Osteocyte (in vitro differentiated cells): ENCODE results near the gene RNGTT. TPM values are rescaled to one million over a fixed set of nuclear protein-coding genes. Genes with fewer than 3 reads are reported as not detected.

Source experiments
- DNase-seq: peaks from one replicate; pipeline ENCODE4 v3.0.0; 2021; ENCODE audit warnings: mixed read lengths; ENCODE audit not compliant: unreplicated experiment; ENCODE audit errors: extremely low spot score
- H3K27ac Mint-ChIP-seq: one replicate; pipeline ENCODE4 v1.8.0; 2021; ENCODE audit warnings: mild to moderate bottlenecking, mixed read lengths; ENCODE audit not compliant: unreplicated experiment
- H3K27me3 Mint-ChIP-seq: one replicate; pipeline ENCODE4 v1.8.0; 2021; ENCODE audit warnings: mixed read lengths; ENCODE audit not compliant: unreplicated experiment
- H3K36me3 Mint-ChIP-seq: one replicate; pipeline ENCODE4 v1.8.0; 2021; ENCODE audit warnings: mixed read lengths; ENCODE audit not compliant: unreplicated experiment
- H3K4me1 Mint-ChIP-seq: one replicate; pipeline ENCODE4 v1.8.0; 2021; ENCODE audit warnings: mixed read lengths; ENCODE audit not compliant: unreplicated experiment
- H3K4me3 Mint-ChIP-seq: one replicate; pipeline ENCODE4 v1.8.0; 2021; ENCODE audit warnings: mild to moderate bottlenecking, moderate library complexity, mixed read lengths; ENCODE audit not compliant: unreplicated experiment
- H3K9me3 Mint-ChIP-seq: one replicate; pipeline ENCODE4 v1.8.0; 2021; ENCODE audit warnings: mixed read lengths; ENCODE audit not compliant: unreplicated experiment
- total RNA-seq: library from RNA; stranded (reverse); gene quantifications from 2 replicates; pipeline ENCODE4 v1.2.1, GENCODE V29; 2021
- TF ChIP-seq, protein P1 (sequence below): fragments of 200-600 bp; sonication (generic); IDR thresholded peaks from 2 replicates; pipeline ENCODE4 v1.5.0; 2021; ENCODE audit warnings: antibody characterized with exemption, mild to moderate bottlenecking, moderate library complexity

The RNGTT gene
- total RNA-seq, 1 donor from 2014 or later: 12.7 TPM

DNA sequence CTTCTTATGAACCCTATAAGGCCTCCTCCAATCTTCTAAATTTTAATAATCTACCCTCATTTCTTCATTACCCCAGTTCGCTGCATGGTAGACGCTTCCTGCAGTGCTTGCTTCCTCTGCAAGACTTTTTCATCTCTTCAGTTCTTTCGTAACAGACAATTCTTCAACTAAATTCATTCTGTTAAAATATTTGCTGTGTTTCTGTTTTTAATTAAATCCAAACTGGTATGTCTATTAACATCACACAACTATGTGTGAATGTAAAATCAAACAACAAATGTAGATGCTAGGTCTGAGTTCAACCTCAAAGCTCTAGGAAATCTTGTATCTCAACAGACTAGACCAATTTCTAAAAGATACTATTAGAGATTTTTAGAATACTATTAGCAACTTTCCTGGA, 199.3 kb downstream of the RNGTT start:
- Mint-ChIP-seq H3K36me3 (peaks cover 9% of the 10 kb centered on the region), H3K9me3 (peaks cover 4% of the 10 kb centered on the region), H3K27me3 (no peaks in the 10 kb centered on the region), H3K4me3 (no peak overlapping the region), H3K4me1 (peaks cover 16% of the 10 kb centered on the region), H3K27ac (no peak overlapping the region)
- DNase-seq: no peak
- TF ChIP-seq, protein P1, sequence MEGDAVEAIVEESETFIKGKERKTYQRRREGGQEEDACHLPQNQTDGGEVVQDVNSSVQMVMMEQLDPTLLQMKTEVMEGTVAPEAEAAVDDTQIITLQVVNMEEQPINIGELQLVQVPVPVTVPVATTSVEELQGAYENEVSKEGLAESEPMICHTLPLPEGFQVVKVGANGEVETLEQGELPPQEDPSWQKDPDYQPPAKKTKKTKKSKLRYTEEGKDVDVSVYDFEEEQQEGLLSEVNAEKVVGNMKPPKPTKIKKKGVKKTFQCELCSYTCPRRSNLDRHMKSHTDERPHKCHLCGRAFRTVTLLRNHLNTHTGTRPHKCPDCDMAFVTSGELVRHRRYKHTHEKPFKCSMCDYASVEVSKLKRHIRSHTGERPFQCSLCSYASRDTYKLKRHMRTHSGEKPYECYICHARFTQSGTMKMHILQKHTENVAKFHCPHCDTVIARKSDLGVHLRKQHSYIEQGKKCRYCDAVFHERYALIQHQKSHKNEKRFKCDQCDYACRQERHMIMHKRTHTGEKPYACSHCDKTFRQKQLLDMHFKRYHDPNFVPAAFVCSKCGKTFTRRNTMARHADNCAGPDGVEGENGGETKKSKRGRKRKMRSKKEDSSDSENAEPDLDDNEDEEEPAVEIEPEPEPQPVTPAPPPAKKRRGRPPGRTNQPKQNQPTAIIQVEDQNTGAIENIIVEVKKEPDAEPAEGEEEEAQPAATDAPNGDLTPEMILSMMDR: no peak

DNA sequence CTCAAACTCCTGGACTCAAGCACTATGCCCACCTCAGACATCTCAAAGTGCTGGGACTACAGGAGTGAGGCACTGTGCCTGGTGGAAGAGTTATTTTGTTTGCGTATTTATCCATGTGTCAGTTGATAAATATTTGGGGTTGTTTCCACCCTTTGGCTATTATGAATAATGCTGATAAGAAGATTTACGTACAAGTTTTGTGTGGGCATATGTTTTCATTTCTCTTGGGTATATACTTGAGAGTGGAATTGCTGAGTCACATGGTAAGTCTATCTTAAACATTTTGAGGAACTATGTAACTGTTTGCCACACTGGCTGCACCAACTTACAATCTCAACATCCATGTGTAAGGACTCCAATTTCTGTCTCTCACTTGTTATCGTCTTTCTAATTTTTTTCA, 200.3 kb downstream of the RNGTT start:
- peaks cover 9% of the 10 kb centered on the region for H3K36me3 Mint-ChIP-seq
- H3K27me3 Mint-ChIP-seq: no peaks in the 10 kb centered on the region
- TF ChIP-seq, protein P1: no peak
- H3K27ac Mint-ChIP-seq: no peak overlapping the region
- peaks cover 16% of the 10 kb centered on the region for H3K4me1 Mint-ChIP-seq
- DNase-seq: no peak
- no peak overlapping the region for H3K4me3 Mint-ChIP-seq
- peaks cover 4% of the 10 kb centered on the region for H3K9me3 Mint-ChIP-seq

DNA sequence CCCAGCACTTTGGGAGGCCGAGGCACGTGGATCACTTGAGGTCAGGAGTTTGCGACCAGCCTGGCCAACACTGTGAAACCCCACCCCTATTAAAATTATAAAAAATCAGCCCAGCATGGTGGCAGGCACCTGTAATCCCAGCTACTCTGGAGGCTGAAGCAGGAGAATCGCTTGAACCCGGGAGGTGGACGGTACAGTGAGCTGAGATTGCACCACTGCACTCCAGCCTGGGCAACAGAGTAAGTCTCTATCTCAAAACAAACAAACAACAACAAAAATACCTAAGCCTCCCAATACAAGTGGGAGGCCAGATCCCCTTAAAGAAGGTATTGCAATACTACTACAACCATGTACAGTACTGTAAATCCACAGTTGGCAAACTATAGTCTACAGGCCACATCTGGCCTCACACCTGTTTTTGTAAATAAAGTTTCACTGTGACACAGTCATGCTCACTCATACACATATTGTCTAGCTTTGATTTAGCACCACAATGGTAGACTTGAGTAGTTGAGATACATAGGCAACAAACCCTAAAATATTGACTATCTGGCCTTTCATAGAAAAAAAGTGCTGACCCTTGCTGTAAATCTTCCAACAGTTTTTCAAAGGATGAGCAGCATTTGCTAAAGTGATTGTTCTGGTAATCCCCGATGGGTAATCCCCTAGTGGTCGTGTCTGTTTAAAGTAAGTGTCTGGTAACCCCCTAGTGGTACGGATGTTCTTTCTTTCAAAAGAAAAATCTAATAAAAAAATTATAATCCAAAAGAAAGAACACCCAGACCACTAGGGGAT, 202.0 kb downstream of the RNGTT start:
- no peaks in the 10 kb centered on the region for H3K27me3 Mint-ChIP-seq
- H3K4me1 Mint-ChIP-seq: peaks cover 16% of the 10 kb centered on the region
- H3K27ac Mint-ChIP-seq: no peak overlapping the region
- H3K4me3 Mint-ChIP-seq: no peak overlapping the region
- TF ChIP-seq, protein P1: no peak
- peaks cover 9% of the 10 kb centered on the region for H3K36me3 Mint-ChIP-seq
- H3K9me3 Mint-ChIP-seq: peaks cover 4% of the 10 kb centered on the region
- DNase-seq: no peak

DNA sequence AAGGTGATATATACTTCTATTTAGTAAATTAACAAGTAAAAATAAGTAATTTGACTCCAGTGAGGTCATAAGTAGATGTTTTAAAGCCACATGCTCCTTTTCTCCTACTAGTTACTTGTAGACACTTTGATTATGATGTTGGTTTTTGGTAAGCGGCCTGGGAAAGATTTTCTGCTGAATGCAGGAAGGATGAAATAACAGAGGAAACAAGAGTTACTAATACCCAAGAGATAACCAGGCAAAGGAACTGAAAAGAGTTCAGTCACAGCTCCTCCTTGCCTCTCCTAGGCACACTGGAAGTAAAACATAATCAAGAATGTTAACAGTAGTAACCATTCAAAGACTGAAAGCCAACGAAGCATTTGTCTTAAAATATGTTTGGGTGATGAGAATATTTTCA, 203.3 kb downstream of the RNGTT start:
- Mint-ChIP-seq H3K27me3 (no peaks in the 10 kb centered on the region), H3K27ac (peak overlapping the region; percentile 61), H3K9me3 (peaks cover 7% of the 10 kb centered on the region), H3K4me3 (no peak overlapping the region), H3K4me1 (peaks cover 16% of the 10 kb centered on the region), H3K36me3 (peaks cover 9% of the 10 kb centered on the region)
- TF ChIP-seq, protein P1: no peak
- no peak for DNase-seq

DNA sequence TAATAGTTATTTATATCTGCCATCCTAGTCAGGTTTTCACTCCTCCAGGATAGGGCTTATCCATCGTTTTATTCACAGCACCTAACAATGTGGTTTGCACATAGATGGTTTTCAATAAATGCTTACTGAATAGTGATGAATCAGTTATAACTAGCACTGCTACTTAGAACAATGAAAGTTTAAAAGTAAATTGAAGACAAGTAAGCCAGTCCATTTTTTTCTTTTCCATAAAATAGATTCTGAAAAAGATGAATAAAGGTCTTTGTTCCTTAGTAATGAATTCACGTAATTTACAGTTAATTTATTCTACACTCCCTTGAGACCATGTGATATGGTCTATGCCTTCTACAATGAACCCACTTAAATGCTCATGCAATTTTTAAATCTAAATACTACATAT, 212.5 kb downstream of the RNGTT start:
- H3K27ac Mint-ChIP-seq: no peak overlapping the region
- no peak overlapping the region for H3K4me3 Mint-ChIP-seq
- peaks cover 3% of the 10 kb centered on the region for H3K36me3 Mint-ChIP-seq
- DNase-seq: no peak
- H3K9me3 Mint-ChIP-seq: peaks cover 7% of the 10 kb centered on the region
- no peaks in the 10 kb centered on the region for H3K4me1 Mint-ChIP-seq
- TF ChIP-seq, protein P1: no peak
- no peaks in the 10 kb centered on the region for H3K27me3 Mint-ChIP-seq
